ENCODE data around the gene TESK2.
A peak's percentile ranks its signal among the peaks of the same experiment; 100 is the strongest.
"Not testable (repeated sequence)": the region's sequence is repeated elsewhere in the genome, so short reads cannot be mapped to it uniquely, and the experiment has no call there.

TESK2 gene

GRCh38 chr1:45490626-45491486 lies at the start of gene TESK2:
TSS of gene TESK2 (minus strand) at chr1:45491163. CDS start at chr1:45457785, 33,378 bp downstream.
- DNase-seq = peak; percentile 96 to 100 (median 99)
- intact Hi-C loops (cut with DNase I) = loop anchor here (5.0 to 10.0 kb wide), 2 partner anchors 286 to 479 kb away; partner anchors contain the start of genes HECTD3, UROD and ZSWIM5

- intact Hi-C loops (cut with DNase I) = no loop called here
- DNase-seq = no peak
Measured at GRCh38 chr1:45536886-45537285, 45.9 kb upstream of the TESK2 start.

- intact Hi-C loops (cut with DNase I) = no loop called here
- DNase-seq = no peak
Measured at GRCh38 chr1:45535988-45536766, 45.2 kb upstream of the TESK2 start.

- intact Hi-C loops (cut with DNase I) = no loop called here
- no peak for DNase-seq
Measured at GRCh38 chr1:45531873-45532272, 40.9 kb upstream of the TESK2 start.

- no peak for DNase-seq
- intact Hi-C loops (cut with DNase I) = no loop called here
Measured at GRCh38 chr1:45530632-45531135, 39.7 kb upstream of the TESK2 start.

- intact Hi-C loops (cut with DNase I) = no loop called here
- no peak for DNase-seq
Measured at GRCh38 chr1:45526135-45526644, 35.2 kb upstream of the TESK2 start.

- DNase-seq; intact Hi-C loops (cut with DNase I): not testable (repeated sequence)
Measured at GRCh38 chr1:45523975-45524374, 33.0 kb upstream of the TESK2 start.

GRCh38 chr1:45523516-45523915 lies 32.6 kb upstream of the TESK2 start:
- intact Hi-C loops (cut with DNase I); DNase-seq: not testable (repeated sequence)

- DNase-seq = no peak
- intact Hi-C loops (cut with DNase I) = no loop called here
Measured at GRCh38 chr1:45522324-45523104, 31.6 kb upstream of the TESK2 start.

- peak; percentile 95 to 99 (median 98) for DNase-seq
- intact Hi-C loops (cut with DNase I) = no loop called here
Measured at GRCh38 chr1:45521413-45522323, 30.7 kb upstream of the TESK2 start, which contains the start of gene PRDX1. TSS of gene PRDX1 (minus strand) at chr1:45521884. CDS start at chr1:45519043, 2,841 bp downstream.

- intact Hi-C loops (cut with DNase I) = loop anchor here (5.0 kb wide), 1 partner anchor 53 kb away; no protein-coding TSS in a partner anchor
- not testable (repeated sequence) for DNase-seq
Measured at GRCh38 chr1:45519774-45520173, 28.8 kb upstream of the TESK2 start.

GRCh38 chr1:45518910-45519309 lies 27.9 kb upstream of the TESK2 start:
- intact Hi-C loops (cut with DNase I) = loop anchor here (5.0 kb wide), 1 partner anchor 53 kb away; no protein-coding TSS in a partner anchor
- DNase-seq = no peak

- DNase-seq = not testable (repeated sequence)
- intact Hi-C loops (cut with DNase I) = loop anchor here (5.0 kb wide), 1 partner anchor 54 kb away; no protein-coding TSS in a partner anchor
Measured at GRCh38 chr1:45518366-45518765, 27.4 kb upstream of the TESK2 start.

GRCh38 chr1:45516465-45516864 lies 25.5 kb upstream of the TESK2 start:
- intact Hi-C loops (cut with DNase I) = loop anchor here (5.0 kb wide), 1 partner anchor 56 kb away; no protein-coding TSS in a partner anchor
- DNase-seq = no peak

- intact Hi-C loops (cut with DNase I) = loop anchor here (5.0 kb wide), 1 partner anchor 56 kb away; no protein-coding TSS in a partner anchor
- DNase-seq = no peak
Measured at GRCh38 chr1:45516036-45516435, 25.1 kb upstream of the TESK2 start.

- DNase-seq; intact Hi-C loops (cut with DNase I): not testable (repeated sequence)
Measured at GRCh38 chr1:45513532-45514260, 22.7 kb upstream of the TESK2 start.

GRCh38 chr1:45512641-45513054 lies 21.7 kb upstream of the TESK2 start:
- DNase-seq = peak in 39 of 42 donors; percentile 19 to 86 (median 56)

More at GRCh38 chr1:45512641-45513054, 21.7 kb upstream of the TESK2 start:
- intact Hi-C loops (cut with DNase I) = no loop called here
